Loucy (cell line): Measurements from ENCODE around the gene FAM169A.
"Not testable (repeated sequence)": the region's sequence is repeated elsewhere in the genome, so short reads cannot be mapped to it uniquely, and the experiment has no call there.

Experiments used
- CTCF ChIP-seq: fragments of 200-600 bp; sonication (generic); conservative IDR thresholded peaks from 2 replicates; pipeline ENCODE4 v1.5.1; 2014; ENCODE audit warnings: mild to moderate bottlenecking, antibody characterized with exemption, low read length
- EZH2phosphoT487 ChIP-seq: fragments of 200-600 bp; IDR thresholded peaks from 2 replicates; pipeline ENCODE4 v1.6.1; 2018; ENCODE audit warnings: antibody characterized with exemption, mild to moderate bottlenecking, moderate library complexity, borderline replicate concordance

- not testable (repeated sequence) for TF ChIP-seq CTCF, EZH2phosphoT487
These were observed 74.5 kb downstream of the FAM169A start for GRCh38 chr5:74791669-74792068.
